ENCODE results near the gene PHC1.
A peak's percentile ranks its signal among the peaks of the same experiment; 100 is the strongest.
"Not testable (repeated sequence)": the region's sequence is repeated elsewhere in the genome, so short reads cannot be mapped to it uniquely, and the experiment has no call there.

PHC1 gene

DNA sequence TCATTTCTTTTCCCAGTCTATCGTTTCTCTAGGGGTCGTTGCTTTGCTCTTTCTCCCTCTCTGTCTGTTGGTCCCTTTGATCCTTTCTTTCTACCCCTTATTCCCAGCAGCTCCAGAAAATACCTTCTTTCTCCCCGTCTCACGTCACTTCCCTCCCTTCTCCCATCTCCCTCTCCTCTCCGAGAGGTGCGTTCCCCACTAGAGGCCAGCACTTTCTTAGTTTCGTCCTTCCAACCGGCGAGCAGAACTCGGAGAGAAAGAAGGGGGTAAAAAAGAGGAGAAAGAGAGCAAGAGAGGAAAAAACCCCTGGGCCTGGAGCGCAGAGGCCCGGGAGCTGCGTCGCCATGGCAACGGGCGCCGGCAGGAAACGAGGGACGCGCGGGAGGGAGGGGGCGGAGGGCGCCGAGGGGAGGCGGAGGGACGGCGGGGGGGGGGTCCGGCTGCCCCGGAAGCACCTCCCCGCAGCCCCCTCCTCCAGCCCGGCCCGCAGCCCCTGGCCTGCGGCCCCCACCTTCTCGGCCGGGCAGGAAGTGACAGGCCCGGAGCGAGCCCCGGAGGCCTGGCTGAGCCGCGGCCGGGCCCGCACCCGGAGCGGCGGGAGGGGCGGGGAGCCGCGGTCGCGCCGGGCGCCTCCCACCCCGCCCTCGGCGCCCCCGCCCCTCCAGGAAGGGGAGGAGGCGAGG lies at the start of gene PHC1:
TSS of gene PHC1 (plus strand) at position 477 of the 683 bp plus-strand sequence. CDS start 3,169 bp downstream, outside the sequence.
- DNase-seq, result peak; percentile 76

DNA sequence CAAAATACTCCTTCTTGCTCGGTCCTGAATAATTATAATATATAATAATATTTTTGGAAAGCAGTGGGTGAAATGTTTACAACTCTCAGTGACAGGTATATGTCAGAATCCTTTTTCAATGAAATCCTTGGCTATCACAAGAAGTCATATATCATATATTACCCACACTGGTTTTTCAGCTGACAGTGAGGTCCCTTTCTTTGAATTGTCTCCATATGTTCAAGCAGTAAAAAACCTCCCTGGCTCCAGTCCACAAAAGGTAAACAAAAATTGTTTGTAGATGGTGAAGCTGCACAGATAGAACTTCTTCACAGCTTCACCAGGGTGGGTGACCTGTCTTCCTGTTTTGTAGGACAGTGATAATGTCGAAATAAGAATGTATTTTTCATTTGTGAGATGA lies 47.9 kb upstream of the PHC1 start:
- DNase-seq, result no peak

DNA sequence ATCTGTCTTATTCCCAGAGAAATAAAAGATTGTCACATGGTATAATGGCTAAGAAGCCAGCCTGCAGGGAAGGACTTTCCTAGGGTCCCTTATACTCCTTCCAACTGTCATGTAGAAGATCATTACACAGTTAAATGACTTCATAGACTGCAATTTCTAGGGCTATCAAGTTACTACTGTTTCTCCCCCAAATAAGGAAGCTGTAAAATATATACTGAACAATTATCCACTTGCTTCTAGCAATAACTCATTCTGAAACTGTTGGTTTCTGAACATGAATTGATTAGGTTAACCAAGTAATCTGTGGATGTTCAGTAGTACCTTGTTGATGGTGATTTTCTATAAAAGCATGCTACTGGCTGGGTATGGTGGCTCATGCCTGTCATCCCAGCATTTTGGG lies 47.3 kb upstream of the PHC1 start:
- DNase-seq, result no peak

DNA sequence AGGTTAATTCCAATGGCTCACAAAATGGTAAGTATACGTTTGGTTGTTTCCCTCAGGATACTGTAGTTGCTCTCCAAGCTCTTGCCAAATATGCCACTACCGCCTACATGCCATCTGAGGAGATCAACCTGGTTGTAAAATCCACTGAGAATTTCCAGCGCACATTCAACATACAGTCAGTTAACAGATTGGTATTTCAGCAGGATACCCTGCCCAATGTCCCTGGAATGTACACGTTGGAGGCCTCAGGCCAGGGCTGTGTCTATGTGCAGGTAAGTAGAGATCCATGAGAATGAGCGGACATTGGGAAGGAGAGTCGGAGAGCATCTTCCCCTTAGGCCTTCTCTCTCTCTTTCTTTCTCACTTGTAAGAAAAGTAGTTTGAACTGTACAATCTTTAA lies 46.5 kb upstream of the PHC1 start:
- no peak for DNase-seq

DNA sequence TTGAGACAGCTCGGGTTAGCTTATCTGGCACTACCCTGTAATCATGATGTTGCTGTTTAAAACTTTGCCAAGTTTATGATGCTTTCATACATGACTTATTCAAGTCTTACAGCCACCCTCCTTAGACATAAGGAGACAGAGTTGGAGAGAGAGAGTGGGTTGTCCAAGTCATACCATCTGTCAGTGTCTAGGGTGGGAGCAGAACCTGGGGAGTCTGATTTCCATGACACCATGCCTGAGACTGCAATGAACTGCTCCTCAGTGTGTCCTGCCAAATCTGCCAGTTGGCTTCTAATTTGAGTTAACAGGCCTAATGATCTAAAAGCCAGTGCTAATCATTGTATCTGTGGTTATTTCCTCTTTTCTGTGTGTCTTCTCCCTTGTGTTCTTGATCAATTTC lies 43.7 kb upstream of the PHC1 start:
- DNase-seq, result no peak

DNA sequence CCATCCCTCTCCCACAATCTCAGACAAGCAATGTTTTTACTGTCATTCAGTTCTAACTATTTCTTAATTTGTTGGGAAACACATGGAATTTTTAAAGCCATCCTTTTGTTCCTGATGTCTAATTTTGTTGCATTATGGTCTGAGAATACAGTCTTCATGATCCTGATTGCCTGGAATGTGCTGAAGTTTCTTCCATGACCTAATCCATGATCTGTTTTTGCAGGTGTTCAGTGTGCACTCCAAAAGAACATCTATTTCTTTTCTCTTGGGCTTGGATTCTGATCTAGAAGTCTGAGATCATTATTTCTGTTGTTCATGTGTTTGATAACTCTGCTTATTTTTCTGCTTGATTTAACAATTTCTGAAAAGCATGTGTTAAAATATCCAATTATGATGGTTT lies 43.2 kb upstream of the PHC1 start:
- DNase-seq, result no peak

DNA sequence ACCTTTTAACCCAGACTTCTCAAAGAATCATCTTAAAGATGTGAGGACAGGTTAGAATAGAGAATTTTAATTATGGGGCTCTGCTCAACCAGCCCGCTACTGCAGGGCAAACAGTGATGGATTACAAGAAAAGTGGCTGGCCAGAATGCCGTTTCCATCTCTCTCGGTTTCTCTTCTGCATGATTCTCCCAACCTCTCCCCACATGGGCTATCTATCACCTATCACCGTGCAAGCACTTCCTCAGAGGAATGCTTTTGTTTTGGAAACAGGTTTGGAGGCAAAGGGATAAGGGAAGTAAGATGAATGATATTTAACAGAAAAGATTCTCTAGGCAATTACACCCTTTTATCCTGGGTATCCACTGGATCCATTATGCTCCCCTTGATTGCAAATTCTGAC lies 37.4 kb upstream of the PHC1 start:
- DNase-seq, result no peak

DNA sequence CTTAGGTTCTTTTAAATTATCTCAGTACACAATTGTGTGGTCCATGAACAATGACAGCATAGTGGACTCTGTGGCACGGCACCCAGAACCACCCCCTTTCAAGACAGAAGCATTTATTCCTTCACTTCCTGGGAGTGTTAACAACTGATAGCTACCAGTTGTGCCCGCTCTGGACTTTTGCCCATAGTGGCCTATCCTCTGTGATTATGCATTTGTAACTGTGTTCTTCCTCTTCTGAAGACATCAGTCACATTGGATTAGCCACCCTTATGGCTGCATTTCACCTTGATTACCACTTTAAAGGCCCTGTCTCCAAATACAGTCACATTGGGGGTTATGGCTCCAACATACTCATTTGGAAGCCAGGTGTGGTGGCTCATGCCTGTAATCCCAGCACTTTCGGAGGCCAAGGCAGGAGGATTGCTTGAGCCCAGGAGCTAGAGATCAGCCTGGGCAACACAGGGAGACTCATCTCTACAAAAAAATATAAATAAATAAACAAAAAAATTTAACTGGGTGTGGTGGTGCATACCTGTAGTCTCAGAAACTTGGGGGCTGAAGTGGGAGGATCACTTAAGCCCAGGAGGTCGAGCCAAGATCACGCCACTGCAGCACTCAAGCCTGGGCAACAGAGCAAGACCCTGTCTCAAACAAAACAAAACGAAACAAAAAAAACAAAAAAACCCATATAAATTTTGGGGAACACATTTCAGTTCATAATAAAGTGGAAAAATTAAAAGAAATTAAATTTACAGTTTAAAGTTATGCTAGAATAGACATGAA lies 27.6 kb upstream of the PHC1 start:
- no peak for DNase-seq

DNA sequence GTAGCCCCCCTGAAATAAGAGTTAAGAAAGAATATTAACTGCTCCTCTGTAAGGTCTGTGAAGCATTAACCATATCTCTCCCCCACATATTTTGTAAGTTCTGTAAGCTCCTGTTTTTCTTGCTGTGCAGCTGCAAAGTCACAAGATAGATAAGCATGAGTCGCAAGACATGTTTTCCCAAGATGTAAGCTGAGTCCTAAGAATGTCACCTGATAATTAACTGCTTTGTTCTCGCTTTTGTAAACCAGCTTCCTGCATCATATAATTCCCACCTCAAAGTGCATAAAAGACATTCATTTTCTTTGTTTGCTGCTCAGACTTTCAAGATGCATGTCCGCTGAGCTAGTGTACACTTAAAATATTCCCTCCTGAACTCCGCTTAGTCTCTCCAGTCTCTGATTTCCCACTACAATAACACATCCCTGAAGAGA lies 27.0 kb upstream of the PHC1 start:
- no peak for DNase-seq

DNA sequence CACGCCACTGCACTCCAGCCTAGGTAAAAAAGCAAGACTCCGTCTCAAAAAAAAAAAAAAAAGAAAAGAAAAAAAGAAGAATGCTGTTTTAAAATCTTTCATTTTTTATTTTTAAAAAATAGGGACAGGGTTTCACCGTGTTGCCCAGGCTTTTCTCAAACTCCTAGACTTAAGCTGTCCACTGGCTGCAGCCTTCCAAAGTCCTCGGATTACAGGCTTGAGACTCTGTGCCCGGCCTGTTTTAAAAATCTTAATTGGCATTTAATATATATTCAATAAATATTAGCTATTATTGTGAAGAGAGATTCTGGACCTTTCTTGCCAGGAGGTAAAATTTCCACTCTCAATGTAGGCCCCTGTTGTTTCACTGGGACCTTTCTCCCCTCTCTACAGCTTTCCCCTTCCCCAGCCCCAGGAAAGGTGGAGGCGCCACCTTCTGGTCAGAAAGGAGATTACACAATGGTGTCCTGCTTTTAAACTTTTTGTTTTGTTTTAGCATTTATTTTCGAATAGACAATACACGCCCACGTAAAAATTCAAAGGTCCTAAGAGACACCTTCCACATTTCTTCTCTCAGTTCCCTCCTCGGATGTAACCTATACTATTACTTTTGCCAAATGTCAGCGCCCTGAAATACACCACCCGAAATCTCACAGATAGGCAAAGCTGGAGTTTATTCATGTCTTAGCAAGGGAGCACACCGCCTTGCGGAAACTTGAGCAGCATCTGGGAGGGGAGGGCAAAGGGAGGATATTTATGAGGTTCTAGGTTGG lies 23.8 kb upstream of the PHC1 start:
- no peak for DNase-seq

DNA sequence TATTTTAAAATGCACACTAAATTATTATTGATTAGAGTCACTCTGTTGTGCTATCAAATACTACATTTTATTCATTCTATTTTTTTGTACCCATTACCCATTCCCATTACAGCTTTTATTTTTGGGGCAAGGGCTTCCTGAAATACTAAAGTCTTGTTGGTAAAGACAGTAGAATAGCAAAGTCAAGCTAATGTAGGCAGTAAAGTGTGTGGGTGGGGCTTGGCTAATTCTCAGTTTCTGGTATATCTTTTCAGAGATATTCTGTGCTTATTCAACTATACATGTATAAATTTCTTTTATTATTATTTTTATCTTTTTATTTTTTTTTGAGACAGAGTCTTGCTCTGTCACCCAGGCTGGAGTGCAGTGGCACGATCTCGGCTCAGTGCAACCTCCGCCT lies 22.3 kb upstream of the PHC1 start:
- no peak for DNase-seq

DNA sequence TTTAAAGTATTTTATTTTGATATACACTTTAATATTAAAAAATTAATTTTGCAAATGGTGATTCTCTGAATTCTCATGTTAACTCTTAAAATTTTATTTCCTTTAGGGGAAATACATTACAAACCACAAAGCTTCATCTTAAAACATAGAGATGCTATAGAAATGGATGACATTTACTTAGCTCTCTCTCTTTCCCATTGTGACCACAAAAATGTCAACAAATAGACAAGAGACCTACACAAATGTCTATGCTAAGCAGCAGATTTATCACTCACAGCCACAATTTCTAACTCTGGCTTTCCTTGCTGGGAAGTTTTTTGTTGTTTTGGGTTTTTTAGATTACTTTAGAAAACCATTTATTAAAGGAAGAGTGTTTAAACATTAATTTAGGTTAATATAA lies 19.9 kb upstream of the PHC1 start:
- no peak for DNase-seq

DNA sequence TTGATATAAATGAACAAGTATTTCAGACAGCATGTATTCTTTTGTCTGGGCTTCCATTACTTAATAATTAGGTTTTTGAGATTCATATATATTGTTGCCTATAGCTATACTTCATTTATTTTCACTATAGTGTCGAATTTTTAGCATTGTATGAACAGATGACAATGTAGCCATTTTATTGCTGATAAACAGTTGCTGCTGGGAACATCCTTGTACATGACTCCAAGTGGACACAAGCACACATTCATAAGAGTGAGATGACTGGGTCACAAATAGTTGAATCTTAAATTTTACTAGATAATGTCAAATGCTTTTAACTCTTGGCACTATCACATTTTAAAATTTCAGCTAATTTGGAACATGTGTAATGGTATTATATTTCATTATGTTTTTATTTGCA lies 19.3 kb upstream of the PHC1 start:
- no peak for DNase-seq

DNA sequence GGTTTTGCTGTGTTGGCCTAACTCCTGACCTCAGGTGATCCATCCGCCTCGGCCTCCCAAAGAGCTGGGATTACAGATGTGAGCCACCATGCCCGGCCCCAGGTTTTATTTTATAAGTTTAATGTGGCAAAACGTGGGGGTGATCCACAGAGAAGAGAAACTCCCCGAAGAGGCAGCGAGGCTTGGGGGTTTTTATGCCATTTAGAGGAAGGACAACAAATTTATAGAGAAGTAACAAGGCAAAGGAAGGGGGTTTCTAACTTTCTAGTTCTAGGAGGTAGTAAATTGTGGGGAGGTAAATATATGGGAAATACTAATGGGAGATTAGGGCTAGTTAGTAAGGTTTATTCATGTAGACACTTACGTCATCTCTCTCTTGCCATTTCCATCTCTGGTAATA lies 17.2 kb upstream of the PHC1 start:
- DNase-seq, result no peak

DNA sequence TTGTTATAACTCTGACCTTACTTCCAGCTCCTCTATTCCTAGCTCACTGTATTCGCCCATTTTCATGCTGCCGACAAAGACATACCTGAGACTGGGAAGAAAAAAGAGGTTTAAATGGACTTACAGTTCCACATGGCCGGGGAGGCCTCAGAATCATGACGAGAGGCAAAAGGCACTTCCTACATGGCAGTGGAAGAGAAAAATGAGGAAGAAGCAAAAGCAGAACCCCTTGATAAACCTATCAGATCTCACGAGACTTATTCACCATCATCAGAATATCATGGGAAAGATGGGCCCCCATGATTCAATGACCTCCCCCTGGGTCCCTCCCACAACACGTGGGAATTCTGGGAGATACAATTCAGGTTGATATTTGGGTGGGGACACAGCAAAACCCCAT lies 14.5 kb upstream of the PHC1 start:
- DNase-seq, result no peak

DNA sequence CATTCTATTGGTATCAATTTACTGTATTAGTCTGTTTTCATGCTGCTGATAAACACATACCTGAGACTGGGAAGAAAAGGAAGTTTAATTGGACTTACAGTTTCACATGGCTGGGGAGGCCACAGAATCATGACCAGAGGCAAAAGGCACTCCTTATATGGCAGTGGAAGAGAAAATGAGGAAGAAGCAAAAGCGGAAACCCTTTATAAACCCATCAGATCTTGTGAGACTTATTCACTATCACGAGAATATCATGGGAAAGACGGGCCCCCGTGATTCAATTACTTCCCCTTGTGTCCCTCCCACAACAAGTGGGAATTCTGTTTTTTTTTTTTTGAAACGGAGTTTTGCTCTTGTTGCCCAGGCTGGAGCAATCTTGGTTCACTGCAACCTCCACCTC lies 11.6 kb upstream of the PHC1 start:
- DNase-seq, result not testable (repeated sequence)

DNA sequence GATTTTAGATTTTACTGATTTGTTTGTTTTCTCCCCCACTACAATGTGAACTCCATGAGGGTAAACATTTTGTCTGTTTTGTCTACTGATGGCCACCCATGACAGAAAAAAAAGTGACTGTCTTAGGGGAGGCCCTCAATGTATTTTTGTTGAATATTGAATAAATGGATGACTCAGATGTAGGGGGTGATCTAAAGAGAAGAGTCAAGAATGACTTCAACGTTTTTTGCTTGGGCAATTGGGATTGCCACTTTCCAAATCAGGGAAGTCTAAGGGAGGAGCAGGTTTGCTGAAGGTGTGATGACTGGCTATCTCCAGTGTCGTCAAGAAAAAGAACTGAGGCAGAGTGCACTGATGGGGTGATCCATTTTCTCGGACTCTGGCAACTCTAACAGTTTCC lies 10.7 kb upstream of the PHC1 start:
- DNase-seq, result no peak

DNA sequence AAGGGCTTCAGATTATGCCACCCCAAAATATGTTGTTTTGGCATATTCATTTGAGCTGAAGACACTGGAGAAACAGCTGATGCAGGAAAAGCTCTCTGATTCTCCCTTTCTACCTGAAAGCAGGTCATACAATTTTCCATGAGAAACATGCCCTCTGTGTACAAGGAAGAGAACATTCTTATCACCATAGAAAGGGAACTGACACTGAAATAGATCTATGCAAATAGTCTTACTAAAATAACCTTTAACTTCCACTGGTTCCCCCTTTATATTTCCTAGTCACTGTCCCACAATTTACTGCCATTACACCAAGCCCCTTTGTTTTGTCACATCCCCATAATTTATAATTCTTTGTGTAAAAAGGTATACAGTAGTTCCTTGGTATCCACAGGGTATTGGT lies 9.6 kb upstream of the PHC1 start:
- DNase-seq, result no peak

DNA sequence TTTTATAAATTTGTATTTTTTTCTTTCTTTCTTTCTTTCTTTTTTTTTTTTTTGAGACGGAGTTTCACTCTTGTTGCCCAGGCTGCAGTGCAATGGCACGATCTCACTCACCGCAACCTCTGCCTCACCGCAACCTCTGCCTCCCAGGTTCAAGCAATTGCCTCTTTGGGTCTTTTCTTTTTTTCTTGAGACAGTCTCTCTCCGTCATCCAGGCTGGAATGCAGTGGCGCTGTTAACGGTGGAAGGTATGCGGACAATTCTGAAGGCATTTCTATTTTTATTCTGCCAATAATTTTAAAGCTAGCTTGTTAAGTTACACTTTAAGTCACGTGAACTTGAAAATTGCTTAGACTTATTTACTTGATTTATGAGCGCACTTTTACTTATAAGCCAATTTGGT lies 8.8 kb upstream of the PHC1 start:
- no peak for DNase-seq

DNA sequence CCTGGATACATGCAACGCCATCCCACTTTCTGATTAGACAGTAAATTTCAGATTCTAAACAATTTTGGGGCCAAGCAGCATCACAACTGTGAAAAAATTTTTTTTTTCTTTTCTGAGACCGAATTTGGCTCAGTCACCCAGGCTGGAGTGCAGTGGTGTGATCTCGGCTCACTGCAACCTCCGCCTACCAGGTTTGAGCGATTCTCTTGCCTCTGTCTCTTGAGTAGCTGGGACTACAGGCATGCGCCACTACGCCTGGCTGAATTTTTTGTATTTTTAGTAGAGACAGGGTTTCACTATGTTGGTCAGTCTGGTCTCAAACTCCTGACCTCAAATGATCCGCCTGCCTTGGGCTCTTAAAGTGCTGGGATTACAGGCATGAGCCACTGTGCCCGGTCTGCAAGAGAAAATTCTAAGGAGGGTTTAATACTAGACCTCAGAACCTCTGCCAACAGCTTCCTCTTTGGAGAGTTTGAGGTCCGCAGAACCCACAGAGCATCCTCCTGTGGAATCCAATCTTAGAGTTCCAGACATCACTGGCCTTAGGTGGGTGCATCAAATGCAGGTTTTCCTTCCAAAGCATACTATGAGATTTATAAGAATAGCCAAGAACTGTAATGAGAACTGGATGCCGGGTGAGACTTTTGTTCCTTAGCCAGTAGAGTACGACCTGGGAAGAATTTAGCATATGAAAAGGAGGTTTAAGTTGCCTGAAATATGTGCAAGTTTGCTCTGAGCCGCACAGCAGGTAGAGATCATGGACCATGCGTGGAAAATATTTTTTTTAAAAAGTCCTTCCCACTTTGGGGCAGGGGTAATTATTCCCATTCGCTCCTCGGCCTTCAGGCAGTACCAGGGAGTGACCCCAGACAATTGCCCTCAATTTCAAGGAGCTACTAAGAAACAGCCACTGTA lies 7.8 kb upstream of the PHC1 start:
- no peak for DNase-seq

DNA sequence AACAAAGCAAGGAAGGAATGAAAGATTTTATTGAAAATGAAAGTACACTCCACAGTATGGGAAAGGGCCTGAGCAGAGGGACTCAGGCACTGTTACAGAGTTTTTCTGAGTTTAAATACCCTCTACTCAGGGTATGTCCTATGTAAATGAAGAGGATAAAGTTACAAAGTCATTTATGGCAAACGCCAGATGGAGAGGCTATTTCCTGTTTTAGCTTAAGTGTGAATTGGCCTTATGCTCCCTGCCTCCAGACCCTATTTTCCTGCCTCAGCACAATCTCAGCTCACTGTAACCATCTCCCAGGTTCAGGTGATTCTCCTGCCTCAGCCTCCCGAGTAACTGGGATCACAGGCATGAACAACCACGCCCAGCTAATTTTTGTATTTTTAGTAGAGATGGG lies 6.8 kb upstream of the PHC1 start:
- no peak for DNase-seq

DNA sequence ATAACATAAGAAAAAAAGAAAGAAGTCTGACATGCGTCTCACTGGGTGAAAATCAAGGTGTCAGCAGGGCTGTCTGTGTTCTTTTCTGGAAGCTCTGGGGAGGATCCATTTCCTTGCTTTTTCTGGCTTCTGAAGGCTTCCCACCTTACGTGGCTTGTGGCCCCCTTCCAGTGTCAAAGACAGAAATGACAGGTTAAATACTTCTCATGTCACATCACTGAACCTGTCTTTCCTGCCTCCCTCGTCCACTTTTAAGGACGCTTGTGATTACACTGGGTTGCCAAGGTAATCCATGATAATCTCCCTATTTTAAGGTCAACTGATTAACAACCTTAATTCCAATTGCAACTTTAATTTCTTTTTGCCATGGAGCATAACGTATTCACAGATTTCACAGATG lies 4.6 kb upstream of the PHC1 start:
- DNase-seq, result no peak
